ENCODE measurements around the gene ANGPTL8. TPM values are rescaled to one million over a fixed set of nuclear protein-coding genes. Genes with fewer than 3 reads are reported as not detected.

The ANGPTL8 gene
- polyA plus RNA-seq, 3 donors, result 7.4 to 108 (median 16.9) TPM

GRCh38 chr19:11202488-11203193, 36.8 kb upstream of the ANGPTL8 start:
- 88 to 89% (median 88%) methylated on average over 19 to 20 of the region's 20 CpGs for WGBS, 3 donors
- H3K27ac ChIP-seq (ENCODE audit: low read depth, low read length), result peak overlapping the region; percentile 28

- 33 to 51% (median 41%) methylated on average over 14 to 17 of the region's 17 CpGs for WGBS, 3 donors
- peak overlapping the region; percentile 28 for H3K27ac ChIP-seq (ENCODE audit: low read depth, low read length)
These were observed 36.0 kb upstream of the ANGPTL8 start for GRCh38 chr19:11203194-11204075.

GRCh38 chr19:11204076-11204602, 35.3 kb upstream of the ANGPTL8 start:
- no peak overlapping the region for H3K27ac ChIP-seq (ENCODE audit: low read depth, low read length)
- 61 to 81% (median 73%) methylated on average over 8 to 9 of the region's 9 CpGs for WGBS, 3 donors

GRCh38 chr19:11204943-11205349, 34.5 kb upstream of the ANGPTL8 start:
- 26 to 52% (median 30%) methylated on average over 5 of the region's 5 CpGs for WGBS, 3 donors
- no peak overlapping the region for H3K27ac ChIP-seq (ENCODE audit: low read depth, low read length)

GRCh38 chr19:11205939-11206570, 33.4 kb upstream of the ANGPTL8 start:
- no peak overlapping the region for H3K27ac ChIP-seq (ENCODE audit: low read depth, low read length)
- 76 to 83% (median 82%) methylated on average over 9 of the region's 9 CpGs for WGBS, 3 donors

GRCh38 chr19:11208561-11209471, 30.6 kb upstream of the ANGPTL8 start:
- 83 to 96% (median 85%) methylated on average over 38 of the region's 38 CpGs for WGBS, 3 donors
- no peak overlapping the region for H3K27ac ChIP-seq (ENCODE audit: low read depth, low read length)

- no peak overlapping the region for H3K27ac ChIP-seq (ENCODE audit: low read depth, low read length)
- 78 to 86% (median 82%) methylated on average over 2 of the region's 2 CpGs for WGBS, 3 donors
These were observed 29.4 kb upstream of the ANGPTL8 start for GRCh38 chr19:11209839-11210655.

GRCh38 chr19:11210656-11210928, 28.8 kb upstream of the ANGPTL8 start:
- WGBS, 3 donors, result 89 to 95% (median 95%) methylated on average over 1 of the region's 1 CpG
- no peak overlapping the region for H3K27ac ChIP-seq (ENCODE audit: low read depth, low read length)

GRCh38 chr19:11214387-11214786, 25.0 kb upstream of the ANGPTL8 start:
- 85 to 92% (median 86%) methylated on average over 6 of the region's 6 CpGs for WGBS, 3 donors
- H3K27ac ChIP-seq (ENCODE audit: low read depth, low read length), result no peak overlapping the region

- 96 to 99% (median 96%) methylated on average over 3 of the region's 3 CpGs for WGBS, 3 donors
- H3K27ac ChIP-seq (ENCODE audit: low read depth, low read length), result no peak overlapping the region
These were observed 18.3 kb upstream of the ANGPTL8 start for GRCh38 chr19:11221082-11221598.

- 91 to 96% (median 94%) methylated on average over 3 of the region's 3 CpGs for WGBS, 3 donors
- no peak overlapping the region for H3K27ac ChIP-seq (ENCODE audit: low read depth, low read length)
These were observed 16.2 kb upstream of the ANGPTL8 start for GRCh38 chr19:11223200-11223599.

GRCh38 chr19:11224429-11224828, 15.0 kb upstream of the ANGPTL8 start:
- 95 to 97% (median 97%) methylated on average over 7 of the region's 7 CpGs for WGBS, 3 donors
- H3K27ac ChIP-seq (ENCODE audit: low read depth, low read length), result no peak overlapping the region

GRCh38 chr19:11225172-11225571, 14.2 kb upstream of the ANGPTL8 start:
- H3K27ac ChIP-seq (ENCODE audit: low read depth, low read length), result no peak overlapping the region
- 77 to 88% (median 83%) methylated on average over 5 of the region's 5 CpGs for WGBS, 3 donors

- H3K27ac ChIP-seq (ENCODE audit: low read depth, low read length), result no peak overlapping the region
- 76 to 100% (median 94%) methylated on average over 3 of the region's 3 CpGs for WGBS, 3 donors
These were observed 13.6 kb upstream of the ANGPTL8 start for GRCh38 chr19:11225815-11226214.

GRCh38 chr19:11226716-11227166, 12.7 kb upstream of the ANGPTL8 start:
- H3K27ac ChIP-seq (ENCODE audit: low read depth, low read length), result no peak overlapping the region
- 58 to 100% (median 80%) methylated on average over 1 of the region's 1 CpG for WGBS, 3 donors

- 86 to 96% (median 91%) methylated on average over 14 of the region's 14 CpGs for WGBS, 3 donors
These were observed 12.1 kb upstream of the ANGPTL8 start for GRCh38 chr19:11227195-11227886.

More at GRCh38 chr19:11227195-11227886, 12.1 kb upstream of the ANGPTL8 start:
- H3K27ac ChIP-seq (ENCODE audit: low read depth, low read length), result no peak overlapping the region
